ENCODE data around the gene ZBTB7C.
A peak's percentile ranks its signal among the peaks of the same experiment; 100 is the strongest.

Gene ZBTB7C

DNA sequence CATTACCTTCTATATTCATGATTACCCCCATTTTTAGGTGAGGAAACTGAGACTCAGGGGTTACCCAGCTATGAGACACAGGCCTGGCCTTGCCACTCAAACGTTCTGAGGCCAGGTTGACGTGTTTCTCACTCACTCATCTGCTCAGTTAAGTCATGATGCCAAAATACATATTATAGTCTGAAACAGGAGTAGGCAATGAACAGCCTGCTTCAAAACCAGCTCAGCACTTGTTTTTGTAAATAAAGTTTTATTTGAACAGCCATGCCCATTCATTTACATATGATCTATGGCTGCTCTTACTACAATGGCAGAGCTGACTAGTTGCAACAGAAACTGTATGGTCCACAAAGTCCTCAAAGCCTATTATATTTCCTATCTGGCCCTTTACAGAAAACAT lies 404.6 kb downstream of the ZBTB7C start:
- DNase-seq, result no peak

DNA sequence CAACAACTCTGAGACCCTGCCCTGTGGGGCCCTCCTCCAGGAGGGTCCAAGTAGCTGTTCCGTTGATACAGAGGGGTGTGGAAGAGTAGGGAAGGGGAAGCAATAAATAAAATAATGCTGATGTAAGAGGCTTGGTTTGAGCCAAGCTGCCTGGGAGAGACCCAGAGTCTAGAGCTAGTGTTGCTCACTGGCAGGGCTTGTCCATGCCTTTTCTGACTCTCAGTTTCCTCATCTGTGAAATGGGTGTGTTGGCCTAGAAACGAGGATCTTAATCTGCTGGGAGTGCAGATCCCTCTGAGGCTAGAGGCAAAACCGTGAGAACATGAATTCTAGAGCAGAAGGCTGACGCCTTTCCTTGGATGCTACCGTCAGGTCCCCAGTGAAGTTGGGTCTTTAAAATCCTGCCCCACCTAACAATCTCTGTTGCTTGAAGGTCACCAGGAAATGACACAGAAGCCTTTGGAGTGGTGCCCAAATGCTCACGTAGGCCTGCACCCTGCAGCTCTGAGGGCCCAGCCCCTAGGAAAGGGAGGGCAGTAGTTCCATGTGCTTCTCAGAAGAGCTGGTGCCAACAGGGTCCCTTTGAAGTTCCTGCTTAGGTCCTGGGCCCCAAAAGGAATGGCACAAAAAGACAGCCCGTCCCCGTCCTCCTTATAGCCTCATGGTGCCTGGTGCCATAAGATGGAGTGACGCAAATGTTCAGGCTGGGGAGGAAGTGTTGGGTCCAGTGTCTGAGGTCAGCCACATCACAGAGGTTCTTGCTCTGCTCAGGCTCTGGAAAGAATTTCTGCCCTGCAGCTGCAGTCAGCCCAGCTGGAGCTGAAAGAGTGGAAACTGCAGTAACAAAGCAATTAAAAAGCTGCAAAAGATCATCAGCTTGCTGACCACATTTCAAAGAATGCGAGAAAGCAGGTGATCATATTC lies 405.5 kb downstream of the ZBTB7C start:
- peak in 1 of 2 experiments; percentile 34 for DNase-seq

DNA sequence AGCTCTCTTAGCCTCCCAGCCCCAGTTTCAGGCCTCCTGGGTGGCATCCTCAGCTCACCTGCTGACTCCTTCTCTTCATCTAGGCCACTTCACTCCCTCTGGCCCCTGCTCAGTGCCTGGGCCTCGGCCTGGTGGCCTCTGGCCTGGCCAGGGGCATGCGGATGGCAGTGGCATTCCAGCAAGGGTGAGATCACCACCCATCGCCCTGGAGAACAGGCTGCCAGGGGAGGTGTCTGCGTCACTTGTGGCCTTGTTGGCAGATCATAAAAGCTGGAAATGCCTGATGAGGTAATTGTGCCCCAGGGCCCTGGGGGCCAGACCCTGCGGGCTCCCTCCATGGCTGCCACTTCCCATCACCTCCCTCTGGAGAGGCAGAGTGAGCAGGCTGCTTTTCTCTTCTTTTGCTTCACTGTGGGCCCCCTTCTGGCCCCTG lies 406.2 kb downstream of the ZBTB7C start:
- no peak for DNase-seq

DNA sequence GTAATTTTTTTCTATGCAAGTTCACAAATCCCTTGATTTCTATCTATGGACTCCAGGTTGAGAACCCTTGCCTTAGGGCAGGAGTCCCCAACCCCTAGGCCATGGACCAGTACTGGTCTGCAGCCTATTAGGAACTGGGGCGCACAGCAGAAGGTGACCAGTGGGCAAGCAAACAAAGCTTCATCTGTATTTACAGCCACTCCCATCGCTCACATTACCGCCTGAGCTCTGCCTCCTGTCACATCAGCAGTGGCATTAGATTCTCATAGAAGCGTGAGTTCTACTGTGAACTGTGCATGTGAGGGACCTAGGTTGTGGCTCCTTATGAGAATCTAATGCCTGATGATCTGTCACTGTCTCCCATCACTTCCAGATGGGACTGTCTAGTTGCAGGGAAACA lies 408.5 kb downstream of the ZBTB7C start:
- DNase-seq, result no peak

DNA sequence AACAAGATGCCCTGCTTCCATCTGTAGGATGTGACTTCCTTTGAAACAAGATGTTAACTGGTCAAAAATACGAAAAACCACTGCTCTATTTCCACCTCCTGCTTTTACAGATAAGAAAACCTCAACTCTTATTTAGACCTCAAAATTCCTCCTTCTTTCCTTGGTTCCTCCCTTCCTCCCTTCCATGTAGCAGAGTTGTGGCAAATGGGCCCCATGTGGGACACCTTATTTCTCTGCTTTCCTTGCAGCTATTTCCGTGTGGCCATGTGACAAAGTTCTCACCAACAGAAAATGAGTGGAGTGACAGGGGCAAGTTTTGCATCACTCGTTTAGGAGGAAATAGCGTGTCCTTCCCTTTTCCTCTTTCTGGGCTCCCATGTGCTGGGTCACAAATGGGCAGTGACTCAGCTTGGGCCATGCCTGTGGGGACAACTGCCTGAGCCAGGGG lies 409.4 kb downstream of the ZBTB7C start:
- peak; percentile 96 for DNase-seq

DNA sequence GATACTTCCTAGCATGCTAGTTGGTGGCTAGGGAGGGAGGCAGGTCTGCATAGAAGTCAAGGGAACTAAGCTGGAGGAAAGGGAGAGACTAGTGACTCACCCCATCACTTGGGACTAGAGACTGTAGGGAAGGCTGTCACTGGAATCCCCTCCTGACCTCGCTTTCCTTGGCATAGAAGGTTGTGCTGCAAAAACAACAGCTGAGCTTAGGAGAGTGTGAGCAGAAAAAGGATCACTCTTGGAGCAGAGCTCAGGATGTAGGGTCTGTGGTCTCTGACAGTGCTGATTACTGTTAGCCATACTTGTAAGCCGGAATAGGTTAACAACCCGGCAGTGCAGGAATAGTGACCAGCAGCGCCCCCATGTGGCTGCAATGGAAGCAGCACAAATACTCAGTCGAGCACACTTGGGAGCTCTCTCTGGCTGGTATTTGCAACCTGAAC lies 411.8 kb downstream of the ZBTB7C start:
- peak in 1 of 2 experiments; percentile 14 for DNase-seq

DNA sequence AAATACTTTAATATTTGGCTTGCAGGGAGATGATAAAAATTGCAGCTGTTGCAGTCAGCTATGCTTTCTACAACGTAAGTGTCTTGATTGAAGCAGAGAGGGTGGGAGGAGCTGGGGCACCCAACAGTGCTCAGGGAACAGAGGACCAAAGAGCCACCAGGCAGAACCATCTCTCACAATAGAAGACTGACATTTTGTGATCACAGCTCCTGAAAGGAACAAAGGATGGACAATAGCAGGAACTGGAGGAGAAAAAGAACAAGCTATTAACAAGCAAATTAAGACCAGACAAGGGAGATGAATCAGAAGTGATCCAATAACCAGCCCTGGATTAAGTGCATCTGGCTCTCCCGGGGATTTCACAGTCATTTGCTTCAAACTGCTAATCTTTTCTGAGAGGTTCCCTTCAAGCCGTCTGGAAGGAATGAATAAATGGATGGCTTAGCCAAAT lies 413.1 kb downstream of the ZBTB7C start:
- DNase-seq, result no peak

DNA sequence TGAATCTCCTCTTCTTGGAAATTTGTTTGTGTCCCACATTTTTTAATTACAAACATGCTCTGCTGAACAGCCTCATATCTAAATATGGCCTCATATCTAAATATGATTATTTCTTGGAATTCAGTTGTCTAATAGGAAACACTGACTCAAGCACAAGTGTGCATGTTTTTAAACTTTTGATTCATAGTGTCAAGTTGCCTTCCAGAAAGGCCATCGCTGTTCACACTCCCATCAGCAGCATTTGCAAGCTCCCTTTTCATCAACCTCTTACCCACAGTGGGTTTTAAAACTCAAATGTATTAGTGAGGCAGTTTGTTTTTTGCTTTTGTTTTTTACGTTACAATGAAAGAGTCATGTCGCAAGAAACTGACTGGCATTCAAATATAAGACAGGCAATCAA lies 413.5 kb downstream of the ZBTB7C start:
- DNase-seq, result no peak

DNA sequence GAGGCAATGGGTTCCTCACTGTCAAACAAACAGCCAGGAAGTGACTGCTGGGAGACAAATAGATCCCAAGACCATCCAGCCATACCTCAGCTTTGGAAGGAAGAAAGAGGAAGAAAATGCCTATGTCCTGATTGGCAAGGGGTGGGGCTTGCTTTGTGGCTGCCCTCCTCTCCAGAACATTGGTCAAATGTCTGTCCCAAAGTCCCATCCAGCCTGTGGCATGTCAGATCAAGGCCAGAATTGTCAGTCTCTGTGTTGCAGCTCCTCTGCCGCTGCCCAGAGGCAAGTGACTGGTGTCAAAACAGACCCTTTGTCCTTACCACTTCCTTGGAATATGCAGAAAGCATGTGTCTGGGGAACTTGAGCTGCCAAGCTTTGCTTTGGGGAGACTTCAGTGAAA lies 415.8 kb downstream of the ZBTB7C start:
- no peak for DNase-seq

DNA sequence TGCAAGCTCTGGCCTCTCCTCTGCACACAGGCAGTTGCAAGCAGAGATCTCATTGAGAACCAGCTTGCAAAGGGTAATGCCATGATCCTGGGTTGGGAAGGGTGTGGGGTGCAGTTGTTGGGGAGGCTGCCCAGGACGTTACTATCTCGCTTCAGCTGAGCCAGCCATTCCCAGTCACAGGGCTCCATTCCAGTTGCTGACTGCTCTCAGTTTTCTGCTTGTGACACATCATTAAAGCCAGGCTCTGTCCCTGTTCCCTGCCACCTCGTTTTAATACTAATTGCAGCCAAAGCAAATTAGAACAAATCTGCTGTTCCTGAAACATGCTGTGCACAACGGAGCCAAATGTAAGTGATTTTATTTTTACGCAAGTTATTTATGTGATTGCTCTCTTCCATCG lies 416.2 kb downstream of the ZBTB7C start:
- no peak for DNase-seq

DNA sequence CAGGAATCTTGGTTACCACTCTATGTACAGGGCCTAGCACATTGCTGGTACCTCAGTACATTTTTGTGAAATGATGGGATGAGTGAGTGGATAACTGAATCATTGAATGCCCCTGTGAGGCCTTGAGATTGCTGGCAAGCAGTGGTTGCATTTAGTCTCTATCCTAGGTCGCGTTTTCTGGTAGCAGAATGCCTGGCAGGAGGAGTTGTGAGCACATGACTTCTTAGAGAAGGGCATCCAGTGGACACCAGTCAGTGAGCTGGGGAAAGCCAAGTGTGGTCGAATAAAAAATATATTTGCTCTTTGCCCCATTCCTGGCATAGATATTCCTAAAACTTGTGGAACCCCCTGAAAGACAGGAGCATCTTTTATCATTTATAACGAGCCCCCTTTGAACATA lies 416.9 kb downstream of the ZBTB7C start:
- no peak for DNase-seq

DNA sequence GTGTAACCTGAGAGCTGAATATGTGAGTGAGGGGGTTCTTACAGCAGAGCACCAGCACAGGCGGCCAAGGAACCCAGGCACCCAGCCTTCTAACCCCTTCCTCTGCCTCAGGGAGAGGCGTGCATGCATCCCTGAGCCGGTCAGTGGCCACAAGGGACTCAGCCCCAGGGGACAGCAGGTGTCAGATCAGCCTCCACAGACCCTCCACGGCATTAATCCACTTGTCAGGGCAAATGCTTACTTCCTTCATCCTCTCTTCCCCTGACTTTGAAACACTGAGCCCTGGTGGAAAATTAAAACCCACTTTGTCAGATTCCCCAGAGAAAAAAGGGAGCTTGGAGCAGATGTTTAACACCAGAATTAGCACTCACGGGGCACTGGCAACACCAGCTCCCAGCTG lies 418.2 kb downstream of the ZBTB7C start:
- DNase-seq, result no peak

DNA sequence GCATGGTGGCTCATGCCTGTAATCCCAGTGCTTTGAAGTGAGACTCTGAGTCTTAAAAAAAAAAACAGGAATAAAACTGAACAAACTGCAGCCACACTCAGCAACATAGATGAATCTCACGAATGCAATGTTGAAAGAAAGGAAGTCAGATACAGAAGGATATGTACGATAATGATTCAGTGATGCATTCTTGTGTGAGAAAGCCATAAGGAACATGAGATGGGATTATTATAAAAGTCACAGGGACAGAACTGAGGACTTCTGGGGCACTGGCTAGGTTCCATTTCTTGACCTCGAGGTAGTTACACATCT lies 421.8 kb downstream of the ZBTB7C start:
- no peak for DNase-seq

DNA sequence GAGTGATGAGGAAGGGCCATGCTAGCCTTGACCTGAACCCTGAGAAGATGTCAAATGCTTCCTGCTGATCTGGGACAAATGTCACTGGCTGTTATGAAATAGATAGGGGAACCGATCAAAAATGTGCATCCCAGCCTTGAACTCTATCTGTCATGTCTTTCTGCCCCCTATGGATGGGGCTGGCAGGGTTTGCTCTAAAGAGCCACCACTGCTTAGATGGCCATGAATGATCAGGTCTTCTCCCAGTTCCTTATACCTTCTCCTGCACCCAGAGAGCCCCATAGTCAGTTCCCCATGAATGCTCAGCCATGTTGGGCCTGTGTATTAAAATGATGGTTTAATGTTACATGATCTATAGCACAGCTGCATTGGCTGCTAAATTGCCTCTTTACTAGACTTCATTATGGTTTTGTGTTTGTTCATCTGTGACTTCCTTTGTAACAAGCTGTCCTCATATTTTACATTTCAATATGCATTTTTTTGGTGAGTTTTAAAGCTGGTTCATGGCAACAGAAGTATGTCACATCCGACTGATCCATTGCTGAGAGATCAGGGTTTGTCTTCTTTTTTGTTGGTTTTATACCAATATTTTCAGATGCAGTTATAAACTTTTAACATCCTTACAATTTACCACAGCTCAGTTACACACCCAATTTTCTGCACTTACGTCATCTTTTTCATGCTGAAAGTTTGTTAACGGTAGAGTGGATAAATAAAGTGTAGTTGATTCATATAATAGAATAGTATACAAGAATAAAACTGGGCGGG lies 422.4 kb downstream of the ZBTB7C start:
- DNase-seq, result no peak

DNA sequence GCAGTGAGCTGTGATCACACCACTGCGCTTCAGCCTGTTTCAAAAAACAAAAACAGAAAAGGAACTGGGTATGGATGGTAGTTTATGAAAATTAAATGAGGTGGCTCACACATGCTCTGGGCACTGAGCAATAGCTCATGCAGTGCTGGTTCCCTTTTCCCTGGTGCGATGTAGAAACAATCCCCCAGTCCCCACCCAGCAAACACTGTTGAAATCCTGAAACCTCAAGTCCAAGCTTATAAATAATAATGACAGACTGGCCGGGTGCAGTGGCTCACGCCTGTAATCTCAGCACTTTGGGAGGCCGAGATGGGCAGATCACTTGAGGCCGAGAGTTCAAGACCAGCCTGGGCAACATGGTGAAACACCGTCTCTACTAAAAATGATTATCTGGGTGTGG lies 423.3 kb downstream of the ZBTB7C start:
- DNase-seq, result no peak

DNA sequence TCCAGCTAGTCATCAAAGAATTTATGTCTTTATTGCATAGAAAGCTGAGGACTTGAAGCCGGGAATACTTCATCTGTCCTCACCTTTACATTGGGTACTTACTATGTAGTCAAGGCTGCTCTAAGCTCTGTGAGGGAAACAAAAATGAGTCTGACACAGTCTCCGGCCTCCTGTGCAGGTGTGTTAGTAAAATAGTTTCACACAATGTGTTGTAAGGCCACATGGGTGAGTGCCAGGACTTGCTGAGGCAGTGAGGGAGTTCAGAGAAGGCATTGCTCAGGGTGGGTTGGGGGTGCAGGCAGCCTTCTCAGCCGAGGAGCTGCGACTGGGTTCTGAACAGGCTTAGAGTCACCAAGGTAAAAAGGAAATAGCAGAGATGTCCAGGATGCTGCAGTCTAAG lies 424.2 kb downstream of the ZBTB7C start:
- DNase-seq, result no peak

DNA sequence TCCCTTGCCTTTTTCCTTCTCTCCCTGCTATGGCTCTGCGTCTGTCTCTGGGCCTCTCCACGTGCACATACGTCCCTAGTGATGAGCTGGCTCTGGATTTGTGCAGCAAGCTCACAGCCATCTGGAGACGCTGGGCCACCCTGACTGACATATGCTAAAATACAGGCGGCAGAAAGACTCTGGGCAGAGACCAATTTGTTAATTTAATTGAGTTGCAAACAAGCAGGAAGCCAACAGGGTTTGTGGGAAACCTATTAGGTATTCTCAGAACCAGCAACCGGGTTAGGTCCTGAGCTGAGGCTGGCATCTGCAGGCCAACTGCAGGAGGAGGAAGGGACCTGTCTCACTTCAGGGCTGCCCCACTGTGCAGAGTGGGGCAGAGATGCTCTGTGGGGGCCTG lies 425.2 kb downstream of the ZBTB7C start:
- no peak for DNase-seq

DNA sequence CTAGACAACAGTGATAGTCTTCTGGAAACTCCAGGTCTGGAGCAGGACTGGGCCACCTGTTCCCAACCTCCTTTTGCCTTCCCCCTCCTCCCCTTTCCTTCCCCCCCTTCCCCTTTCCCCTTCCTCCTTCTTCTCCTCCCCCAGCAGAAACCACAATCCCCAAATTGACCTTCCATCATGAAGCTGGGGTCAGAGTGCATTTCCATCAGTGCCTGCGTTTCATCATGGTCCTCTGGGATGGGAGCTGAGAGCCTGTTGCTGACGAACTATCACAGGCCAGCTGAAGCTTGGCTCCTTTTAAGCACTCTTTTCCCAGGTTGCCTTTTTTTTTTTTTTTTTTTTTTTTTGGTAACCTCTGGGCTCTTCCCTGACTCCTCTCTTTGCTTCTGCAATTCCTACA lies 426.1 kb downstream of the ZBTB7C start:
- DNase-seq, result no peak

DNA sequence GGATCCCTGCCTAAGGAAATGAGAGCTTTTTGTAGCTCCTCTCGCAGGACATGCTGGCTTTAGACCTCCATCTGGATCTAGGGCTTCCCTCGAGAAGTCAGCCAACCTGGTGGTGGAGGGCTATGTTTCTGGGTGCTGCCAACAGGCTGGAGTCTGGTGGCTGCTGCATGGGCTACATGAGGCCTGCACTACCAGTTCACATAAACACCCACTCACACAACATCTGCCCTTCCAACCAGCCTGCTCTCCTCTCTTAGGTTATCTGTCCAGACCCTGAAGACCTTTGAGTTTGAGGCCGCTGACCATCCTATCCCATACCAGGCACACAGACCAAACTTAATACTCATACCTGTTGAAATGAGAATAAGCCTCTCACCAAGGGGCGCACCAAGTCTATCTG lies 427.4 kb downstream of the ZBTB7C start:
- DNase-seq, result no peak

DNA sequence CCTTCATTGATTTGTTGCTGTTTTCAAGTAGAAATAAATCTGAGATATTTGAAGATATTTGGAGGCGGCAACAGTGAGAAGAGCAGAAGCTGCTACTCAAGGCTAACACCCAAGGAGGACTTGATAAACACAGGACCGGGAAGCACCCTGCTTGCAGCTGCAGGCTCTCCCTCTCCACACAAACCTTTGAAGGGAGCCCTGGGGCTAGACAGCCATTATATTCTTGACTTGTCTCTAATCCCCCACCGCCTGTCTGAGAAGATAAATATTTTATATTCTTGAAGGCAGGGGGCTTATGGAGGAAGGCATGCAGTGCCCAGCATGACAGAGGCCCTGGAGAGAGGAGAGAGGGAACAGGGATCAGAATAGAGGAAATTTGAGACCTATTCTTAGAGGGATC lies 427.9 kb downstream of the ZBTB7C start:
- DNase-seq, result no peak

DNA sequence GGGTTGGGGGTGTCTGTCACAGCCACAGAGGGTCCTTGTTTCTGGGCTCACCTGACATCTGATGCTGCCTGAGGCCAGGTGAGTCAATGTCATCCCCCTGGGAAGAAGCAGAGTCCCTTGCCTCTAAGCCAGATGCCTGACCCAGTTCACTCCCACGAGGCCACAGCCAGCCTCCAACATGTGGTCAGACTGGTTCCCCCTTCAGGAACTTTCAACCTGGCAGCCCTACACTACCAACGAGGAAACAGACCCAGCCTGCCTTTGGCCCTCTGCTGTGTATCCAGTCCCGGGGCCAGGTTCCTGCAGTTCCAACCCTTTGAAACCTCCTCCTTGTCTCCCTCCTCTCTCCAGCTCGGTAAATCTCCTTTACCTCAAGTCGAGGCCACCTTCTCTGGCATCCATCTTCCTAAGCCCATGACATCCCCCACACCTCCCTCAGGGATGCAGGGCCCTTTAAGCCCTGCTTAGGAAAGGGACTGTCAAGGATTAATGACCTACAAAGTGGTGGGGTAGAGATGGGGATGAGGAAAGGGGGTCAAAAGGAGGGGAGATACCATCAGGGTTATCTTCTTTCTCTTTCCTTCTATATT lies 429.5 kb downstream of the ZBTB7C start:
- DNase-seq, result no peak

DNA sequence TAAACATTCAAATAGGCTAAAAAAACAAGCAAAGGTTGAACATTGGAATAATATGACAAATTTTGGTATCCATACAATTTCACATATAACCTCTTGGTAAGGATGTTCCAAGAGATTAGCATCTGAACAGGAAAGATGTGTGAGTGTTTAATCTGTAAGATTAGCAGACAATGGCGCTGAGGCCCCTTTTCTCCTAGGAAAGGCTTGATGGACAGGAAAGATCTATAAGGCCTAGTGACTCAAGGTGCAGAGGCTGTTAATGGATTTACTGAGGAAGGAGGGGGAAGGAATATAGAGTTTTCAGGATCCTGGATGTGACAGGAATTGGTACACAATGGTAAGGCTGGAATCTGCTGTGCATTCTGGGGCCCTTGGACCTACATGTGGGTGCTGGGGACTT lies 430.6 kb downstream of the ZBTB7C start:
- no peak for DNase-seq

DNA sequence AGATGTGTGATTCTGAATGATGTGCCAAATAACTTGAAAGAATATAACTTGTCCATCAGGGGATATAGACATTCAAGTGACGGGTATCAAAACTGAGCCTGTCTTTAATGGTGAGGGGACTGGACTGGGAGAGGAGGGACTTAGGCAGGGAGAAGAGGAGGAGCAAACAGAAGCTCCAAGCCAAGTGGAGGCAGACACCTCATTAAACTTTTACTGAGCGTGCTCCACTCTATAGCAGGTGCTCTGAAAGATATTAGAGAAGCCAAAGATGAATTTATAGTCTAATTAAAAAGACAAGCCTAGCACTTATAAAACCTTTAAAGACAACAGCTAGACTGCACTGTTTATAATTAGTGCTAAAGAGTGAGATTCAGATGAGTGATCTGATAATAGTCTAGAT lies 431.0 kb downstream of the ZBTB7C start:
- no peak for DNase-seq

All from Kasumi-1 (cell line).